ENCODE data around the gene CSNK2A1. TPM values are rescaled to one million over a fixed set of nuclear protein-coding genes. Genes with fewer than 3 reads are reported as not detected.

Gene CSNK2A1
- total RNA-seq, 4 donors from 2014 or later: 85.0 to 107 (median 96.9) TPM

DNA sequence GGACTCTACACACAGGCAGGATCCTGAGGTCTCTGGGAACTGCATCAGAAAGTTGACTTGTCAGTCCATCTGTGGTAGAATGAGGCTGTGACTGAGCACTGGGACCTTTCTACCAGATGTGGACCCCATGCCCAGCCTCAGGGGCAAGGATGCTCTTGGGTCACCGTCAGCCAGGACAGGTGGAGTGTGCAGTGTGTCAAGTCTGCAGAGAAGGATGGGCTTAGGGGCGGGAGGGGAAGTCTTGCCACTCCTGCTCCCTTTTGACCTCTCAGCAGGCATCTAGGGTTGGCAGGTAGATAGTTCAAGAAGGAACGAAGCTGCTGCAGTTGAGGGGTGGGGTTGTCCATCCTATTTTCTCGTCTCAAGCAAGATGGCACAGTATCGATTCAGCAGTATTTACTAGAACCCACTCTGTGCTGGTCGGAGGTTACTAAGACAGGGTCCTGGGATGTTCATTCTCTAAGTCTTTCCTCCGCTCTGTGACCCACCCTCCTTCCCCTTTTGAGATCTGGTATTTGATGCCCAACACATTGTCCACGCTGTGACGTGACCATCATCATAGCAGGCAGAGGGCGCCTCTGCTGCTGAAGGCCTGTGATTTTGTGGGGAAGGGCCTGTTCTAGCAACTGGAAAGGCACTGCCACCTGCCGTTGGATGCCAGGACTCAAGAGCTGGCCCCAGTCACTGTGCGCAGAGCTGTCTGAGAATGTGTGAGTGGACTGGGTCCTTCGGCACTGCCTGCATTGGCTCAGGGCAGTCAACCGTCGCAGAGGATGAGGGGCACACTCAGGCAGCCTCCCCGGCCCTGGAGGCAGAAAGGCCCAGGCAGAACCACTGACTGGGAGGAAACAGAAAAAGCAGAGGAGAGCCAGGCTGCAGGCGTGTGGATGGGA, 112.3 kb downstream of the CSNK2A1 start:
- no peak for DNase-seq (ENCODE audit: low spot score in 2 of 2)
- 74% methylated on average over 17 of the region's 17 CpGs for WGBS
- H3K36me3 ChIP-seq: peaks cover 66% of the 10 kb centered on the region
- no peaks in the 10 kb centered on the region for H3K4me1 ChIP-seq
- no peaks in the 10 kb centered on the region for H3K9me3 ChIP-seq
- no peak overlapping the region for H3K27ac ChIP-seq
- TF ChIP-seq EP300 (IDR thresholded peaks at IDR 0.05) (no peak), POLR2A (IDR thresholded peaks at IDR 0.05) (no peak), POLR2AphosphoS5 (IDR thresholded peaks at IDR 0.05) (no peak)
- TF ChIP-seq, protein P1, sequence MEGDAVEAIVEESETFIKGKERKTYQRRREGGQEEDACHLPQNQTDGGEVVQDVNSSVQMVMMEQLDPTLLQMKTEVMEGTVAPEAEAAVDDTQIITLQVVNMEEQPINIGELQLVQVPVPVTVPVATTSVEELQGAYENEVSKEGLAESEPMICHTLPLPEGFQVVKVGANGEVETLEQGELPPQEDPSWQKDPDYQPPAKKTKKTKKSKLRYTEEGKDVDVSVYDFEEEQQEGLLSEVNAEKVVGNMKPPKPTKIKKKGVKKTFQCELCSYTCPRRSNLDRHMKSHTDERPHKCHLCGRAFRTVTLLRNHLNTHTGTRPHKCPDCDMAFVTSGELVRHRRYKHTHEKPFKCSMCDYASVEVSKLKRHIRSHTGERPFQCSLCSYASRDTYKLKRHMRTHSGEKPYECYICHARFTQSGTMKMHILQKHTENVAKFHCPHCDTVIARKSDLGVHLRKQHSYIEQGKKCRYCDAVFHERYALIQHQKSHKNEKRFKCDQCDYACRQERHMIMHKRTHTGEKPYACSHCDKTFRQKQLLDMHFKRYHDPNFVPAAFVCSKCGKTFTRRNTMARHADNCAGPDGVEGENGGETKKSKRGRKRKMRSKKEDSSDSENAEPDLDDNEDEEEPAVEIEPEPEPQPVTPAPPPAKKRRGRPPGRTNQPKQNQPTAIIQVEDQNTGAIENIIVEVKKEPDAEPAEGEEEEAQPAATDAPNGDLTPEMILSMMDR (IDR thresholded peaks at IDR 0.05): peak in 1 of 2 donors; percentile 38
- no peaks in the 10 kb centered on the region for H3K27me3 ChIP-seq
- no peak overlapping the region for H3K4me3 ChIP-seq

DNA sequence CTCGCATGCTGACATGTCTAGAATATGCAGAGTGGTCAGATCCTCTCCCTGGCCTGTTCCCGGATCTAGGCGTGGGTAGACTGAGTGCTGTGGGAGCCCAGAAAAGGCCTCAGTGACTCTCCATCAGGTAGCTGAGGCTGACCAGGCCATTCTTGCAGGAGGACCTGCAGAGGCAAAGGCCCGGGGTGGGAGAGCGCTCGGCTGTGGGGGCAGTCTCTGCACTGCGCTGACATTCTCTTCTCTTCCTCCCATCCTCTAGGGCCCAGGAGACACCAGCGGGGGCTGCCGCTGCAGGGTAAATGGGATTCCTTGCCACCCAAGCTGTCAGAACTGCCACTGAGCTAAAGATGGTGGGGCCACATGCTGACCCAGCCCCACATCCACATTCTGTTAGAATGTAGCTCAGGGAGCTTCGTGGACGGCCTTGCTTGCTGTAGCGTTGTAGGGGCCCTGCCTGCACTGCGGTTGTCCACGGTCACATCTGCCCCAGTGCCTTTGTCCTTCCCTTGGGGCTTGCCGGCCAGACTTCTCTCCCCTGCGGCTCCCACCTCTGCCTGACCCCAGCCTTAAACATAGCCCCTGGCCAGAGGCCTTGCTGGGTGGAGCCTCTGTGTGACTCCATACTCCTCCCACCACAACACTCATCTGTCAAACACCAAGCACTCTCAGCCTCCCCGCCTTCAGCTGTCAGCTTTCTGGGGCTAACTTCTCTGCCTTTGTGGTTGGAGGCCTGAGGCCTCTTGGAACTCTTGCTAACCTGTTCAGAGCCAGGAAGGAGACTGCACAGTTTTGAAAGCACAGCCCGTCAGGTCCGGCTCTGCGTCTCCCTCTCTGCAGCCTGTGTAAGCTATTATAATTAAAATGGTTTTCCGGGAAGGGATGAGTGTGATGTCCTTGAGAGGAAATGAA, 113.2 kb downstream of the CSNK2A1 start:
- TF ChIP-seq, protein P1 (IDR thresholded peaks at IDR 0.05): no peak
- no peak for TF ChIP-seq POLR2AphosphoS5 (IDR thresholded peaks at IDR 0.05)
- no peak for TF ChIP-seq EP300 (IDR thresholded peaks at IDR 0.05)
- no peak for TF ChIP-seq POLR2A (IDR thresholded peaks at IDR 0.05)
- Histone ChIP-seq H3K4me3 (no peak overlapping the region), H3K27me3 (no peaks in the 10 kb centered on the region), H3K36me3 (peaks cover 65% of the 10 kb centered on the region), H3K9me3 (no peaks in the 10 kb centered on the region), H3K27ac (no peak overlapping the region), H3K4me1 (no peaks in the 10 kb centered on the region)
- WGBS: 87% methylated on average over 18 of the region's 21 CpGs
- no peak for DNase-seq (ENCODE audit: low spot score in 2 of 2)

DNA sequence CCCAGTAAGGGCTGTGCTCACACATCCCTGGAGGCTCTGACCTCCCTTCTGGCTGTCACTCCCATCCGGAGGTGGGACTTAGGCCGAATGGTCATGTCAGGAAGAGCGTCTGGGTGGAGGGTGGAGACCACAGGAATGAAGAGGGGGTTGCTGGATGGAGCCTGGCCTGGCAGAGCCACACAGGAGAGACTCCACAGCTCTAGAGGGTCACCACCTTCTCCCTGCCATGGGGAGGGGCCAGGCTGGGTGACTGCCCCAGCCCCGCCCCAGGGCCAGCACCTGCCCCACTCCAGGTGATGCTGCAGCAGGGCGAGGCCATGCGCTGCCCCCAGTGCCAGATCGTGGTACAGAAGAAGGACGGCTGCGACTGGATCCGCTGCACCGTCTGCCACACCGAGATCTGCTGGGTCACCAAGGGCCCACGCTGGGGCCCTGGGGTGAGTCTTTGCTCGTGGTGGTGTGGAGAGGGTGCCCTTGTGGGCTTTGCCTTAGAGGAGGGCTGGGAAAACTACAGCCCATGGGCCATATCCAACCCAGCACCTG, 114.9 kb downstream of the CSNK2A1 start:
- Histone ChIP-seq H3K27ac (no peak overlapping the region), H3K27me3 (no peaks in the 10 kb centered on the region), H3K4me1 (no peaks in the 10 kb centered on the region), H3K9me3 (no peaks in the 10 kb centered on the region), H3K4me3 (no peak overlapping the region), H3K36me3 (peaks cover 73% of the 10 kb centered on the region)
- TF ChIP-seq POLR2AphosphoS5 (IDR thresholded peaks at IDR 0.05) (no peak), POLR2A (IDR thresholded peaks at IDR 0.05) (no peak), EP300 (IDR thresholded peaks at IDR 0.05) (no peak)
- TF ChIP-seq, protein P1 (IDR thresholded peaks at IDR 0.05): no peak
- 86% methylated on average over 2 of the region's 14 CpGs for WGBS
- no peak for DNase-seq (ENCODE audit: low spot score in 2 of 2)

DNA sequence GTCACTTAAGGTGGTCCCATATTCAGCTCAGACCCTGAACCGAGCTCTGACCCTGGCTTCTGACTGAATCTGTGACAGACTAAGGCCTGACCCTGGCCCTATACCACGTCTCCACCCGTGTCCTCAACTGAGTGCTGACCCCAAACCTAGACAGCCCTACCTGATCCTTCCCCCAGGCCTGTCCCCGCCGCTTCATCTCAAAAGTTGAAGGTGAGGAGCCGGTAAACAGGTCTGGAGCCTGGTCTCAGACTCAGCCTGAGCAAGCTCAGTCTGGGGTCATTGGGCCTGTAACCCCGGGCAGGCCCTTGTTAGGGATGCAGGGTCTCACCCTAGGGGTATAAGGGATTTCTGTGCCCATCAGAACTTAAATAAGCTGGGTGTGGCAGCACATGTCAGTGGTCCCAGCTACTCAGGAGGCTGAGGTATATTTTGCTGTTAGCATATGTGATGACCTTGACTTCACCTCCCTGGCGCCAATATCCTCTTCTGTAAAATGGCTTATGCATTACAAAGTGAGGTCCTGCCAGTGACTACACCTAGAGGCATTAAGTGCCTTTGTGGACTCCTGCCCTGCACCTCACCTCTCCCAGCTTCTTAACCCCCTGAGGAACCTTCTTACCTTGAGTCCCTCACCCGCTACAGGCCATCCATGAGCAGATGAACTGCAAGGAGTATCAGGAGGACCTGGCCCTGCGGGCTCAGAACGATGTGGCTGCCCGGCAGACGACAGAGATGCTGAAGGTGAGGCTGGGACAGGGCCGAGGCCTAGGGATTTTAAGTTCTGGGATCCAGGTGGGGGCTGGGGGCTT, 115.5 kb downstream of the CSNK2A1 start:
- H3K27ac ChIP-seq: no peak overlapping the region
- no peak overlapping the region for H3K4me3 ChIP-seq
- no peaks in the 10 kb centered on the region for H3K27me3 ChIP-seq
- TF ChIP-seq POLR2A (IDR thresholded peaks at IDR 0.05): no peak
- TF ChIP-seq EP300 (IDR thresholded peaks at IDR 0.05): no peak
- TF ChIP-seq, protein P1 (IDR thresholded peaks at IDR 0.05): no peak
- TF ChIP-seq POLR2AphosphoS5 (IDR thresholded peaks at IDR 0.05): no peak
- DNase-seq (ENCODE audit: low spot score in 2 of 2): no peak
- 91% methylated on average over 12 of the region's 14 CpGs for WGBS
- no peaks in the 10 kb centered on the region for H3K4me1 ChIP-seq
- peaks cover 79% of the 10 kb centered on the region for H3K36me3 ChIP-seq
- no peaks in the 10 kb centered on the region for H3K9me3 ChIP-seq
